SK-N-SH (cell line): ENCODE data around the gene KIAA1549. TPM values are rescaled to one million over a fixed set of nuclear protein-coding genes. Genes with fewer than 3 reads are reported as not detected.

Experiments used
- CTCF ChIA-PET: fragments of 300-600, 350-600 bp; formaldehyde crosslinking; extraction: SDS; loops from one replicate; lab custom pipeline; 2021; lab: Yijun Ruan, JAX
- POLR2A ChIA-PET: fragments of 350-600 bp; sonication (Branson Sonifier 250); formaldehyde crosslinking; extraction: SDS; loops from one replicate; lab custom pipeline; 2020; ENCODE audit warnings: antibody characterized with exemption, inconsistent platforms; lab: Yijun Ruan, JAX
- DNase-seq: peaks from one replicate; pipeline ENCODE4 v3.0.0; 2012
- H2AFZ ChIP-seq: fragments of 200-600 bp; sonication (generic); 2 replicates; pipeline ENCODE4 v1.8.1; 2016; ENCODE audit warnings: antibody characterized with exemption, mild to moderate bottlenecking, low read depth
- H3F3A ChIP-seq: fragments of 200-600 bp; sonication (generic); replicated peaks from 2 replicates; pipeline ENCODE3; 2016; ENCODE audit warnings: antibody characterized with exemption, mild to moderate bottlenecking; ENCODE audit not compliant: insufficient read depth
- H3K27ac ChIP-seq, 2 experiments: fragments of 200-500 bp in 1 of 2; fragments of 200-600 bp in 1 of 2; sonication (Bioruptor generic) in 1 of 2; sonication (generic), shearing (Covaris generic) in 1 of 2; 2 replicates each; pipeline versions ENCODE4 v1.5.1 to v1.6.1; 2014 to 2016; ENCODE audit warnings: low read depth in 2 of 2, inconsistent platforms in 1 of 2, low read length in 1 of 2, mild to moderate bottlenecking in 1 of 2, mixed read lengths in 1 of 2
- H3K27me3 ChIP-seq: fragments of 200-600 bp; sonication (generic), shearing (Covaris generic); 2 replicates; pipeline ENCODE4 v1.6.1; 2016; ENCODE audit warnings: mixed run types; ENCODE audit not compliant: insufficient read depth
- H3K36me3 ChIP-seq, 2 experiments: fragments of 200-500 bp in 1 of 2; fragments of 200-600 bp in 1 of 2; sonication (Bioruptor generic) in 1 of 2; sonication (generic) in 1 of 2; replicated peaks in 1 of 2; 2 replicates each; pipeline versions ENCODE3 to v1.5.1; 2014 to 2016; ENCODE audit warnings: low read length in 1 of 2, mild to moderate bottlenecking in 1 of 2; ENCODE audit not compliant: insufficient read depth in 2 of 2, control insufficient read depth in 1 of 2
- H3K4me1 ChIP-seq, 2 experiments: fragments of 200-500 bp in 1 of 2; fragments of 200-600 bp in 1 of 2; sonication (Bioruptor generic) in 1 of 2; sonication (generic), shearing (Covaris generic) in 1 of 2; 2 replicates each; pipeline versions ENCODE4 v1.5.1 to v1.6.1; 2014 to 2016; ENCODE audit warnings: low read depth in 1 of 2, low read length in 1 of 2, mixed run types in 1 of 2; ENCODE audit not compliant: insufficient read depth in 2 of 2, control insufficient read depth in 1 of 2
- H3K4me2 ChIP-seq: fragments of 200-600 bp; sonication (generic), shearing (Covaris generic); 2 replicates; pipeline ENCODE4 v1.6.1; 2017; ENCODE audit warnings: mixed run types
- H3K4me3 ChIP-seq, 2 experiments: fragments of 200-500 bp in 1 of 2; fragments of 200-600 bp in 1 of 2; sonication (Bioruptor generic) in 1 of 2; sonication (generic), shearing (Covaris generic) in 1 of 2; 2 replicates each; pipeline versions ENCODE4 v1.5.1 to v1.8.1; 2014 to 2016; ENCODE audit warnings: low read depth in 2 of 2, inconsistent platforms in 1 of 2, low read length in 1 of 2, mild to moderate bottlenecking in 1 of 2, mixed read lengths in 1 of 2, moderate library complexity in 1 of 2
- H3K79me2 ChIP-seq: fragments of 200-600 bp; sonication (generic); 2 replicates; pipeline ENCODE4 v1.8.1; 2017; ENCODE audit warnings: mild to moderate bottlenecking; ENCODE audit not compliant: insufficient read depth
- H3K9ac ChIP-seq: fragments of 200-600 bp; sonication (generic); 2 replicates; pipeline ENCODE4 v1.6.1; 2017; ENCODE audit warnings: mixed run types
- H3K9me2 ChIP-seq: fragments of 200-600 bp; sonication (generic); 2 replicates; pipeline ENCODE4 v1.6.1; 2017; ENCODE audit warnings: mixed run types
- H3K9me3 ChIP-seq: fragments of 200-600 bp; sonication (generic); 2 replicates; pipeline ENCODE4 v1.6.1; 2017; ENCODE audit warnings: mixed run types, mild to moderate bottlenecking, moderate library complexity
- H4K20me1 ChIP-seq: fragments of 200-600 bp; sonication (generic); 2 replicates; pipeline ENCODE4 v1.6.1; 2017; ENCODE audit warnings: mild to moderate bottlenecking, mixed run types; ENCODE audit not compliant: insufficient read depth
- EP300 ChIP-seq, 2 experiments: IDR thresholded peaks; 2 replicates each; pipeline versions ENCODE4 v1.4.0 to v1.6.1; 2012; ENCODE audit warnings: borderline replicate concordance in 1 of 2, low read depth in 1 of 2, low read length in 1 of 2
- EZH2phosphoT487 ChIP-seq: fragments of 200-600 bp; sonication (generic); IDR thresholded peaks from 2 replicates; pipeline ENCODE4 v1.6.1; 2017; ENCODE audit warnings: low read depth, mixed run types, mild to moderate bottlenecking, antibody characterized with exemption, moderate library complexity, borderline replicate concordance
- FOSL2 ChIP-seq: IDR thresholded peaks from 2 replicates; pipeline ENCODE4 v1.4.0; 2012; ENCODE audit warnings: low read depth, mild to moderate bottlenecking, moderate library complexity, borderline replicate concordance
- FOXM1 ChIP-seq: IDR thresholded peaks from 2 replicates; pipeline ENCODE4 v1.4.0; 2012; ENCODE audit warnings: low read depth, mild to moderate bottlenecking
- JUND ChIP-seq: IDR thresholded peaks from 2 replicates; pipeline ENCODE4 v1.4.0; 2012
- MEF2A ChIP-seq: IDR thresholded peaks from 2 replicates; pipeline ENCODE4 v1.4.0; 2012; ENCODE audit warnings: low read depth, borderline replicate concordance
- MXI1 ChIP-seq: IDR thresholded peaks from 2 replicates; pipeline ENCODE4 v1.6.1; 2012; ENCODE audit warnings: mild to moderate bottlenecking, low read depth, low read length, improper control_type of control experiment
- NFIC ChIP-seq: IDR thresholded peaks from 2 replicates; pipeline ENCODE4 v1.4.0; 2012; ENCODE audit warnings: borderline replicate concordance
- RAD21 ChIP-seq: IDR thresholded peaks from 2 replicates; pipeline ENCODE4 v1.6.1; 2012; ENCODE audit warnings: mild to moderate bottlenecking, low read length
- SIN3A ChIP-seq: IDR thresholded peaks from 2 replicates; pipeline ENCODE4 v1.6.1; 2012; ENCODE audit warnings: low read depth, mild to moderate bottlenecking, low read length, moderate library complexity, borderline replicate concordance
- TEAD4 ChIP-seq: IDR thresholded peaks from 2 replicates; pipeline ENCODE4 v1.4.0; 2012; ENCODE audit warnings: mild to moderate bottlenecking, borderline replicate concordance; ENCODE audit not compliant: insufficient read depth
- YY1 ChIP-seq: IDR thresholded peaks from 2 replicates; pipeline ENCODE4 v1.4.0; 2012; ENCODE audit warnings: low read depth, mild to moderate bottlenecking
- whole genome bisulfite sequencing: methylation state at CpG from one replicate; pipeline ENCODE4 v1.1.6; 2017; ENCODE audit warnings: low lambda C conversion rate; 5-methylcytosine and 5-hydroxymethylcytosine counted together
- polyA plus RNA-seq, 3 experiments: library from polyadenylated mRNA; depleted of rRNA; stranded (reverse); fragments of >200 nt; gene quantifications; 2 replicates each; pipeline ENCODE4 v1.2.3, GENCODE V29; 2012
- TF ChIP-seq, protein P1 (sequence below): fragments of 150-350 bp; IDR thresholded peaks from 2 replicates; pipeline ENCODE4 v1.6.1; 2016; ENCODE audit warnings: mild to moderate bottlenecking, low read depth, low read length
- TF ChIP-seq, protein P2 (sequence below): IDR thresholded peaks from 2 replicates; pipeline ENCODE4 v1.4.0; 2012; ENCODE audit warnings: low read depth, borderline replicate concordance
- TF ChIP-seq, protein P3 (sequence below): IDR thresholded peaks from 2 replicates; pipeline ENCODE4 v1.4.0; 2012; ENCODE audit warnings: low read depth
- TF ChIP-seq, protein P4 (sequence below): IDR thresholded peaks from 2 replicates; pipeline ENCODE4 v1.4.0; 2012; ENCODE audit warnings: low read depth, borderline replicate concordance

Gene KIAA1549
- polyA plus RNA-seq, 1 of the 3 experiments (the other 2 are of a cell fraction), result 3.6 TPM

DNA sequence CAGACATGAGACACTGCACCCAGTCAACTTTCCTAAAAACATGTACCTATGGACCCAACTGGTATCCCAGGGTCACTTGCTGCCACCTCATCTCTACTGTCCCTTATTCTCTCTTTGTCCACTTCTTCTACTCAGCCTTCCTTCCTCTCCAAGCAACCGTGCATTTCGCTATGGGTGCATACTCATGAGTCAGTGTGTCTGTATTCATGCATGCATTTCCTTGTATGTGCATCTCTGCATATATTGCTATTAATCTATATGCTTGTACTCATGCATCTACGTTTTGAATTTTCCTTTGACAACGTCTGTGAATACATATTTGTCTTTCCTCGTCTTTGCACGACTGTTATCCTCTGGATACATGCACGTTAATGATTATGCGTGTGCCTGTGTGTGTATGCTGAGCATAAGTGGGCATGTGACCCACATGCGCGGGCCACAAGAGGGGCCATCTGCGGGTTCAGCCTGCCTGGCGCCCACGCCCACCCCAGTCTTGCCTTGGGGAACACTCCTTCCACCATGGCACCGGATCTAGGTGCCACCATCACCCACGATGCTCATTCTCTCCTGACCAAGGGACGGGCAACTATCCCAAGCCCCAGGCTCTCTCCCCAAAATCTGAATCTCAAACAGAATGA, 23.3 kb downstream of the KIAA1549 start:
- Histone ChIP-seq H3K79me2 (peaks cover 25% of the 10 kb centered on the region; the same call in 1 of the 2 replicates), H3K9me2 (no peaks in the 10 kb centered on the region; the same call in 1 of the 2 replicates), H3K9ac (no peak overlapping the region), H3K4me3 (no peak overlapping the region), H4K20me1 (peaks cover 18% of the 10 kb centered on the region), H3K4me1 (peaks cover 0 to 9% of the 10 kb centered on the region in 2 experiments; a peak in 1 of 4 replicates), H3K4me2 (no peak overlapping the region), H3K36me3 (no peaks in the 10 kb centered on the region), H3K9me3 (no peaks in the 10 kb centered on the region), H2AFZ (no peak overlapping the region), H3F3A (no peaks in the 10 kb centered on the region), H3K27ac (no peak overlapping the region), H3K27me3 (no peaks in the 10 kb centered on the region)
- 96% methylated on average over 16 of the region's 16 CpGs for WGBS
- ChIA-PET CTCF (interaction anchor here (0.6 kb wide), 1 partner anchor 71 kb away, joined by 3 read pairs; no protein-coding TSS in a partner anchor), POLR2A (no interaction called here)
- no peak for TF ChIP-seq RAD21
- no peak for TF ChIP-seq FOXM1
- TF ChIP-seq NFIC, result no peak
- no peak for TF ChIP-seq EZH2phosphoT487
- TF ChIP-seq, protein P1, sequence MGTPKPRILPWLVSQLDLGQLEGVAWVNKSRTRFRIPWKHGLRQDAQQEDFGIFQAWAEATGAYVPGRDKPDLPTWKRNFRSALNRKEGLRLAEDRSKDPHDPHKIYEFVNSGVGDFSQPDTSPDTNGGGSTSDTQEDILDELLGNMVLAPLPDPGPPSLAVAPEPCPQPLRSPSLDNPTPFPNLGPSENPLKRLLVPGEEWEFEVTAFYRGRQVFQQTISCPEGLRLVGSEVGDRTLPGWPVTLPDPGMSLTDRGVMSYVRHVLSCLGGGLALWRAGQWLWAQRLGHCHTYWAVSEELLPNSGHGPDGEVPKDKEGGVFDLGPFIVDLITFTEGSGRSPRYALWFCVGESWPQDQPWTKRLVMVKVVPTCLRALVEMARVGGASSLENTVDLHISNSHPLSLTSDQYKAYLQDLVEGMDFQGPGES, result no peak
- no peak for DNase-seq

DNA sequence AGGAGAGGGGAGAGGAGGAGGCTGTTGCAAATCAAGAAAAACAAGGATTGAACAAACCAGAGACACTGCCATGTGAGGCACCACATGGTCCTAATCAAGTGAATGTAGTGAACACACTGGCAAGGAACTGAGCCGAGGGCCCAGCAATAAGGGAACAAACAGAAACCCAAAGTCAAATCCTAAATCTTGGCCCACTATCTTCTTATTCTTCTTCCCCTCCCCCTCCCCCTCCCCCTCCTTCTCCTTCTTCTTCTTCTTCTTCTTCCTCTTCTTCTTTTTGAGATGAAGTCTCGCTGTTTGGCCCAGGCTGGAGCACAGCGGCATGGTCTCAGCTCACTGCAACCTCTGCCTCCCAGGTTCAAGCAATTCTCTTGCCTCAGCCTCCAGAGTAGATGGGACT, 24.0 kb downstream of the KIAA1549 start:
- H3K4me3 ChIP-seq, result no peak overlapping the region
- no peak overlapping the region for H3K27ac ChIP-seq
- ChIA-PET CTCF (no interaction called here), POLR2A (no interaction called here)
- peaks cover 18% of the 10 kb centered on the region for H4K20me1 ChIP-seq
- H3K36me3 ChIP-seq, result no peaks in the 10 kb centered on the region
- H2AFZ ChIP-seq, result no peak overlapping the region
- no peak overlapping the region for H3K4me2 ChIP-seq
- peaks cover 0 to 8% of the 10 kb centered on the region in 2 experiments; a peak in 1 of 4 replicates for H3K4me1 ChIP-seq
- H3K9me3 ChIP-seq, result no peaks in the 10 kb centered on the region
- peaks cover 22% of the 10 kb centered on the region; the same call in 1 of the 2 replicates for H3K79me2 ChIP-seq
- no peak for DNase-seq
- TF ChIP-seq EP300 (IDR thresholded peaks at IDR 0.05; ENCODE audit: borderline replicate concordance in 1 of 2, low read depth in 1 of 2, low read length in 1 of 2) (no peak), TEAD4 (no peak), JUND (no peak), SIN3A (no peak), FOSL2 (no peak), YY1 (no peak), MXI1 (no peak), MEF2A (no peak)
- TF ChIP-seq, protein P1, result no peak
- TF ChIP-seq, protein P2, sequence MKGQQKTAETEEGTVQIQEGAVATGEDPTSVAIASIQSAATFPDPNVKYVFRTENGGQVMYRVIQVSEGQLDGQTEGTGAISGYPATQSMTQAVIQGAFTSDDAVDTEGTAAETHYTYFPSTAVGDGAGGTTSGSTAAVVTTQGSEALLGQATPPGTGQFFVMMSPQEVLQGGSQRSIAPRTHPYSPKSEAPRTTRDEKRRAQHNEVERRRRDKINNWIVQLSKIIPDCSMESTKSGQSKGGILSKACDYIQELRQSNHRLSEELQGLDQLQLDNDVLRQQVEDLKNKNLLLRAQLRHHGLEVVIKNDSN, result no peak
- TF ChIP-seq, protein P3, sequence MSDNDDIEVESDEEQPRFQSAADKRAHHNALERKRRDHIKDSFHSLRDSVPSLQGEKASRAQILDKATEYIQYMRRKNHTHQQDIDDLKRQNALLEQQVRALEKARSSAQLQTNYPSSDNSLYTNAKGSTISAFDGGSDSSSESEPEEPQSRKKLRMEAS, result no peak
- TF ChIP-seq, protein P4, sequence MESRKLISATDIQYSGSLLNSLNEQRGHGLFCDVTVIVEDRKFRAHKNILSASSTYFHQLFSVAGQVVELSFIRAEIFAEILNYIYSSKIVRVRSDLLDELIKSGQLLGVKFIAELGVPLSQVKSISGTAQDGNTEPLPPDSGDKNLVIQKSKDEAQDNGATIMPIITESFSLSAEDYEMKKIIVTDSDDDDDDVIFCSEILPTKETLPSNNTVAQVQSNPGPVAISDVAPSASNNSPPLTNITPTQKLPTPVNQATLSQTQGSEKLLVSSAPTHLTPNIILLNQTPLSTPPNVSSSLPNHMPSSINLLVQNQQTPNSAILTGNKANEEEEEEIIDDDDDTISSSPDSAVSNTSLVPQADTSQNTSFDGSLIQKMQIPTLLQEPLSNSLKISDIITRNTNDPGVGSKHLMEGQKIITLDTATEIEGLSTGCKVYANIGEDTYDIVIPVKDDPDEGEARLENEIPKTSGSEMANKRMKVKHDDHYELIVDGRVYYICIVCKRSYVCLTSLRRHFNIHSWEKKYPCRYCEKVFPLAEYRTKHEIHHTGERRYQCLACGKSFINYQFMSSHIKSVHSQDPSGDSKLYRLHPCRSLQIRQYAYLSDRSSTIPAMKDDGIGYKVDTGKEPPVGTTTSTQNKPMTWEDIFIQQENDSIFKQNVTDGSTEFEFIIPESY, result no peak
- H3K9ac ChIP-seq, result no peak overlapping the region
- 96% methylated on average over 3 of the region's 3 CpGs for WGBS
- H3K27me3 ChIP-seq, result no peaks in the 10 kb centered on the region
- no peaks in the 10 kb centered on the region; the same call in 1 of the 2 replicates for H3K9me2 ChIP-seq
- no peaks in the 10 kb centered on the region for H3F3A ChIP-seq
